ENCODE data around the gene F7.
"Not testable (repeated sequence)": the region's sequence is repeated elsewhere in the genome, so short reads cannot be mapped to it uniquely, and the experiment has no call there.

The F7 gene

GRCh38 chr13:113096052-113096744, 9.4 kb upstream of the F7 start:
- no peak overlapping the region for H3K4me3 ChIP-seq (ENCODE audit: low read depth, low read length)
- TF ChIP-seq CTCF (IDR thresholded peaks at IDR 0.05; ENCODE audit: control insufficient read depth, extremely low read depth, insufficient read depth), result no peak
- no peak for DNase-seq (ENCODE audit: low read depth)

- TF ChIP-seq CTCF (IDR thresholded peaks at IDR 0.05; ENCODE audit: control insufficient read depth, extremely low read depth, insufficient read depth), result no peak
- H3K4me3 ChIP-seq (ENCODE audit: low read depth, low read length), result no peak overlapping the region
- no peak for DNase-seq (ENCODE audit: low read depth)
Observed at GRCh38 chr13:113096745-113097305, 8.8 kb upstream of the F7 start.

- no peak overlapping the region for H3K4me3 ChIP-seq (ENCODE audit: low read depth, low read length)
- TF ChIP-seq CTCF (IDR thresholded peaks at IDR 0.05; ENCODE audit: control insufficient read depth, extremely low read depth, insufficient read depth), result no peak
- DNase-seq (ENCODE audit: low read depth), result no peak
Observed at GRCh38 chr13:113097651-113098050, 7.9 kb upstream of the F7 start.

- no peak for DNase-seq (ENCODE audit: low read depth)
- no peak for TF ChIP-seq CTCF (IDR thresholded peaks at IDR 0.05; ENCODE audit: control insufficient read depth, extremely low read depth, insufficient read depth)
Observed at GRCh38 chr13:113098162-113098732, 7.3 kb upstream of the F7 start.

GRCh38 chr13:113099142-113099541, 6.4 kb upstream of the F7 start:
- no peak for TF ChIP-seq CTCF (IDR thresholded peaks at IDR 0.05; ENCODE audit: control insufficient read depth, extremely low read depth, insufficient read depth)
- H3K4me3 ChIP-seq (ENCODE audit: low read depth, low read length), result no peak overlapping the region
- no peak for DNase-seq (ENCODE audit: low read depth)

More at GRCh38 chr13:113098162-113098732, 7.3 kb upstream of the F7 start:
- H3K4me3 ChIP-seq (ENCODE audit: low read depth, low read length), result no peak overlapping the region

- H3K4me3 ChIP-seq (ENCODE audit: low read depth, low read length); DNase-seq (ENCODE audit: low read depth): not testable (repeated sequence)
Observed at GRCh38 chr13:113102302-113102701, 3.3 kb upstream of the F7 start.

GRCh38 chr13:113102727-113103126, 2.9 kb upstream of the F7 start:
- no peak overlapping the region for H3K4me3 ChIP-seq (ENCODE audit: low read depth, low read length)
- DNase-seq (ENCODE audit: low read depth), result no peak
- TF ChIP-seq CTCF (IDR thresholded peaks at IDR 0.05; ENCODE audit: control insufficient read depth, extremely low read depth, insufficient read depth), result no peak
